MG63 (cell line): ENCODE results near the gene GPER1. TPM values are rescaled to one million over a fixed set of nuclear protein-coding genes. Genes with fewer than 3 reads are reported as not detected.

ENCODE experiments used
- DNase-seq: peaks from one replicate; pipeline ENCODE4 v3.0.0-alpha.2; 2020
- H3K27me3 ChIP-seq: fragments of 250-450 bp; sonication (Bioruptor Pico); 2 replicates; pipeline ENCODE4 v1.5.1; 2020; ENCODE audit warnings: mild to moderate bottlenecking, moderate library complexity
- H3K36me3 ChIP-seq: fragments of 250-450 bp; sonication (Bioruptor Pico); 2 replicates; pipeline ENCODE4 v1.5.1; 2020; ENCODE audit warnings: mild to moderate bottlenecking, moderate library complexity
- H3K4me3 ChIP-seq: fragments of 250-450 bp; sonication (Bioruptor Pico); 2 replicates; pipeline ENCODE4 v1.5.1; 2020; ENCODE audit warnings: mild to moderate bottlenecking, moderate library complexity
- H3K9me3 ChIP-seq: fragments of 250-450 bp; sonication (Bioruptor Pico); 2 replicates; pipeline ENCODE4 v1.5.1; 2020; ENCODE audit warnings: mild to moderate bottlenecking, moderate library complexity
- total RNA-seq: library from RNA; depleted of rRNA; stranded (reverse); fragments of >200 nt; shearing (Covaris generic); gene quantifications from 2 replicates; pipeline ENCODE4 v1.2.3, GENCODE V29; 2014; ENCODE audit warnings: low replicate concordance

GPER1 gene
- total RNA-seq, 1 experiment from 2014 or later, result 2.2 TPM

GRCh38 chr7:1050956-1051690, 36.8 kb upstream of the GPER1 start:
- no peaks in the 10 kb centered on the region for H3K27me3 ChIP-seq
- no peak for DNase-seq
- H3K4me3 ChIP-seq, result no peak overlapping the region
- no peaks in the 10 kb centered on the region for H3K9me3 ChIP-seq
- no peaks in the 10 kb centered on the region for H3K36me3 ChIP-seq

DNA sequence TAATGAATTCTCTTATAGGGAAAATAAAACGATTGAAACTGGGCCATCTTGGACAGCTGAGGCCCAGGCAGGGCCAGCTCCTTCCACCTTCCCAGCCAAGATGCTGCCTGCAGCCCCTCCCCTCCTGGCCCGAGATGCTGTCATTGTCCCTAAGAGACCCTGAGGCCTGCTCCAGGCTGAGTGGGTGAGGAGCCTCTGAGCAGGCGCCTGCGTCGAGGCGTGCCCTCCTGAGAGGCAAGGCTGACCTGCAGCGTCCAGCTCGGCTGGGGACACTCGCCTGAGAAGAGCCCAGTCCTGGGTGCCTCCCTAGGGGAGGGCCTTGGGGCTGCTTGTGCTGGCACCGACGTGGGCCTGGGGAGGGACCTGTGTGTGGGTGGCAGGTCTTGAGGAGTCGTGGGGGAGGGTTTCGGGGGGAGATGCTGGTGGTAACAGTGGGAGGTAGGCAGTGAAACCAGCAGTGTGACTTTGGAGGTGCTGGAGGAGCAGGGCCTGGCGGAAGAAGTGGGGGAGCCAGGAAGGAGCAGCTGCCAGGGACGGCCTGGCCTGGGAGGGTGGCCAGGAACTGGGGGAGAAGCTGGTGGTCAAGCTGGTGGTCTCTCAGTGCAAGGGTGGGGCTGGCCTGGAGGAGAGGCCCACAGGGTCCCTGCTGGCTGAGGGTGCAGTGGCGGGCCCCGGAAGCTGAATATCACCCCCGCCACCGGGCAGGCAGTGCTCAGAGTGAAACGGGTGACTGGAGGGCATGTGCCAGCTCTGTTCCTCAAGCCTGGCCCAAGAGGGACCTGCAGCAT, 35.7 kb upstream of the GPER1 start:
- no peak overlapping the region for H3K4me3 ChIP-seq
- H3K36me3 ChIP-seq, result no peaks in the 10 kb centered on the region
- H3K9me3 ChIP-seq, result no peaks in the 10 kb centered on the region
- DNase-seq, result no peak
- no peaks in the 10 kb centered on the region for H3K27me3 ChIP-seq

DNA sequence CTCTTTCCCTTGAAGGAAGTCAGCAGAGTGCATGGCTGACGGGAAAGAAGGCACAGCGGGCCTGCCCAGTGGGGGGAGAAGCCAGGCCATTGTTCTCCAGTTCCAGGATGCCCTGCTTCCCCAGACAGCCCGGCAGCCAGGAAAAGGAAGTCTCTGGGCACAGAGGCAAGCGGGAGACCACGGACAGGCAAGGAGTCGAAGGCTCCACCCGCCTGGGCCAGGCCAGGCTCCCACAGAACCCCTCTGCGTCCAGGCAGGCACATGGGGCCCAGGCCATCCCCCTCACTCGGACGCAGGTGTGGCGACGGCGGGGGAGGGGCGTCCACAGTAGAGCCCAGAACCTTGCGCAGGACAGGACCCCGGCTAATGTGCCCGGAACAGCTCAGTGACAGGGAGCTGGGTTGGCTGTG, 34.9 kb upstream of the GPER1 start:
- no peak for DNase-seq
- H3K4me3 ChIP-seq, result no peak overlapping the region

DNA sequence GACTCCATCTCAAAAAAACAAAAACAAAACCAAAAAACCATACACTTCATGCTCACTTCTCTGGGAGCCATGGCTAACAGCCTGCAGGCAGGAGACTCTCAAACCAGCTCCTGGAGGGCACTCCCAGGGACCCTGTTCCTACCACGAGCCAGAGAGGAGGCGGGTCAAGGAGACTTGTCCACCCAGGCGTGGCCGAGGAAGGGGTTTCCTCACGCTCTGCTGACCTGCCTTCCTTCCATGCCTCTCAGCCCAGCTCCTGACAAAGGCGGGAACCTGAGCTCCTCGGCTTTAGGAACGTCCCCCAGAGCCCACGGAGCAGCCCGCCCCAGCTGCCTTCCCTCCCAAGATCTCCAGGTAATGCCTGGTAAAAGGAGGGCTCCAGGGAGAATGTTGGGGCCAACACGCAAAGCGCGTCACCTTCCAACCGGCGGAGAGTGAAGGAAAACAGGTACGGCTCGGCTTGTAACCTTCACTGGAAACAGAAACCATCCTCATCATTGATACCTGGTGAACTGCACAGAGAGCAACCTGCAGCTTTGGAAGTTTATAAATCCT, 34.0 kb upstream of the GPER1 start:
- no peaks in the 10 kb centered on the region for H3K36me3 ChIP-seq
- no peaks in the 10 kb centered on the region for H3K9me3 ChIP-seq
- H3K27me3 ChIP-seq, result no peaks in the 10 kb centered on the region
- DNase-seq, result no peak
- H3K4me3 ChIP-seq, result no peak overlapping the region

More for the DNA sequence above, 34.9 kb upstream of the GPER1 start:
- Histone ChIP-seq H3K27me3 (no peaks in the 10 kb centered on the region), H3K36me3 (no peaks in the 10 kb centered on the region), H3K9me3 (no peaks in the 10 kb centered on the region)

DNA sequence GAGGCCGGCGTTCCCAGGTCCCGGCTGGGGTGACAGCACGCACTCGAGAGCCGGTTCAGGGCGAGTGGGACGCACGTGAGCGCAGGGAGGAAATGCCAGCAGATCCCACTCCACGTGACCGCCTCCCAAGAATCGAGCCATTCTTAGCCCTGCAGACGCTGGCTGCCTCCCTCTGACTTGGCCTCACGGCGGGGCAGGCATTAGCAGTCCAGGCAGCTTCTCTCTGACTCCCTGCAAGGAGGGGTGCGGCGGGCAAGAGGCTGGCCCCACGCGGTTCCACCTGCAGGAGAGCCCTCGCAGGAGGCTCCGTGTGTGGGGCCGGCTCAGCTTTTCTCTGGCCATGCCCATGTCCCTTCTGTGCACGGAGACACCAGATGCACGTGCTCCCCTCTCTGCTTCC, 33.5 kb upstream of the GPER1 start:
- DNase-seq, result no peak
- no peaks in the 10 kb centered on the region for H3K27me3 ChIP-seq
- no peak overlapping the region for H3K4me3 ChIP-seq
- no peaks in the 10 kb centered on the region for H3K36me3 ChIP-seq
- H3K9me3 ChIP-seq, result no peaks in the 10 kb centered on the region

DNA sequence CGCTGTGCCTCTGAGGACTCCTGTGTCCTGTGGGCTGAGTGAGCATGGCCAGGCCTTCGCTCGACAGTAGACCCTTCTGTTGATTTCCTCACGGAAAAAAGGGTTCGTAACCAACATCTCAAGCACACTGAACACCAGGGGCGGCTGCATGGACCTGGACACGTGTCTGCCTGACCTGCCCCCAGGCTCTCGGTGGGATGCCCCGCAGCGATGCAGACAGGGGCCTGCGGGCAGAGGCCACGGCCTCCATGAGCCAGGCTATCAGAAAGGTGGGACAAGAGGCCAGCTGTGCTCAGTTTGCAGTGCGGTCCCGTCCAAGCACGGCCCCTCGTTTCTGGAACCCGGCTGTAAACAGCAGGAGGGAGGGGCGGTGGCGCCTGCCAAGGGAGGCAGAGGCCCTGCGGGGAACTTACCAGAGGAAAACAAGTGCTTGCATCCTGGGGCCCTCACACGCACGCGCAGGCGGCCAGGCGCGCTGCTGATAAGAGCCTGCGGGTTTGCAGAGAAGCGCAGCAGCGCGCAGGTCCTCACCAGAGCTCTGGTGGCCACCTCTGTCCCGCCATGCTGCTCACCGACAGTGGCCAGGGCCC, 33.0 kb upstream of the GPER1 start:
- Histone ChIP-seq H3K36me3 (no peaks in the 10 kb centered on the region), H3K4me3 (no peak overlapping the region), H3K27me3 (no peaks in the 10 kb centered on the region), H3K9me3 (no peaks in the 10 kb centered on the region)
- no peak for DNase-seq

DNA sequence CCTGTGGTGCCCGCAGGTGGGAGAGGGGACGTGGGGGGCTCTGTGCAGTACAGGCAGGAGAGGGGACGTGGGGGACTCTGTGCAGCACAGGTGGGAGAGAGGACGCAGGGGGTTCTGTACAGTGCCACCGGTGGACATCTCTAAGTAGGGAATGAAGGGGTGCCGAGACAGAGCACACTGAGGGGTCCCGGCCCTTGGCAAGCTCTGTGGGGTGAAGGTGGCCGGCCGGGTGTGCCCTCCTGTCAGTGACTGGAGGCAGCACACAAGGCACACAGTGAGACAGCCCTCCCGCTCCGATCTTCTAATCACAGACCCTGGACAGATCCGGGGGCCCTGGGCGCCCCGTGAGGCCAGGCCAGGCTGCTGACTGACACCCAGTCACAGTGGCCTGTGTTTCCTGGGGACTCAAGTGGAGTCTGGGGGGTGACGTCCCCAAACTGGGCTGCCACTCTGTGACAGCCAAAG, 32.4 kb upstream of the GPER1 start:
- H3K27me3 ChIP-seq, result no peaks in the 10 kb centered on the region
- H3K9me3 ChIP-seq, result no peaks in the 10 kb centered on the region
- DNase-seq, result no peak
- no peaks in the 10 kb centered on the region for H3K36me3 ChIP-seq
- no peak overlapping the region for H3K4me3 ChIP-seq

DNA sequence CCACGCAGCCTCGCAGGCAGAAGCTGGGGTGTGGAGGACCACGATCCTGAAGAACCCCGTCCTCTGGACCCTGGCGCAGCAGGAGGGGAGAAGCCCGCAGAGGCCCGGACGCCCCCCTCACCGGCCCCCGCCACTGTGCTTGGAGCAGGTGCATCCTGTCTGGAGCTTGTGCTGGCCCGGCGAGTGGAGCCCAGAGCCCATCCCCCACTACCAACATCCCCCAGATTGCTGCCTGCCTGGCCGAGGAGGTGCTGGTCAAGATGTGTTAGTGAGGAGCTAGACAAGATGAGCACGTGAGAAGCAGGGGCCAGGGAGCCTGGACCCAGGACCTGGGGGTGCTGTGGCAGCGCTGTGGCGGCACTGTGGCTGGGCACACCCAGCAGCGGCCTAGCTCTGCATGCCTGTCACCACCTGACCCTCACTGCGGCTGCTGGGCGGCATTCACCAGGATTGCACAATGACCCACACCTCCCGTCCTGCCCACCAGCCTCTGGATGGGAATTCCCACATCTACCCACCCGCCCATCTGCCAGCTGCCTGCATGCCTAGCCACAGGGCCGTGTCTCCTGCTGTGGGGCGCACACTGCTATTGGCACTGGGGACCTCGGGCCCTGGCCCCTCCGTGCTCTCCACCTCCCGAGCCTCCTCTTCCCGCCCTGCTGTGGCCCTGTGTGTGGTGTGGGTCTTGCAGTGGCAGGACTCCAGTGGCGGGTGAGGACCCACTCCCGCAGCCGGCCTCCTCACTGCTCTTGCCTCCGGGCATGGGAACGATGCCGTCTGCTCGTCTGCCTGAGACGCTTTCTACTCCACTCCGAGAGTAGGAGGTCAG, 31.7 kb upstream of the GPER1 start:
- DNase-seq, result no peak

DNA sequence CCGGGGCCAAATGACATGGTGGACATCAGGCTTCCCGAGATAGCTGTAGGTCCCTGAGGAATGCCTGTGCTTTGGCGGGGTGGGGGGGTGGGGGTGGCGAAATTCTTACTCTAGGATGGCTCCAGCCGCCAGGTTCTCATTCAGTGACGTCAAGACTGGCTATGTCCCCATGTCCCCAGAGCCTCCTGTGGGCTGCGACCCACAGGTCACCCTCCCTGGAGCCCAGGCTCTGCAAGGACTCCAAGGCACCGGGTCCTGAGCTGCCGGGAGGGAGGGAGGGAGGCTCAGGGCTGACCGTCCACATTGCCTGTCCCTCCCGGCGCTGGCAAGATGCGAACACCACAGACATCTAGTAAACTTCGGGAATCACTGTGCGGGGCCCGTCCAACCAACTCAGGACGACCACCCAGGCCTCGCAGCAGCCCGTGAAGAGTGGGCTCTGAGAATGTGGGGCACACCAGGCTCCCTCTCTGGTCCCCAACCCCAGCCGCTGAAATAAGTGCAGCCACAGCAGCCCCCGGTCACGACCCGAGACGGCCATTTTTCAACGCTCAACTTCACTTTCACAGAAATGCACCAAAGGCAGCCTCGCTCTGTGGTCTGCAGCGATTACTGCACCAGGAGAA, 31.0 kb upstream of the GPER1 start:
- no peaks in the 10 kb centered on the region for H3K27me3 ChIP-seq
- DNase-seq, result no peak
- H3K36me3 ChIP-seq, result no peaks in the 10 kb centered on the region
- no peaks in the 10 kb centered on the region for H3K9me3 ChIP-seq
- H3K4me3 ChIP-seq, result no peak overlapping the region

More for the DNA sequence above, 31.7 kb upstream of the GPER1 start:
- Histone ChIP-seq H3K4me3 (no peak overlapping the region), H3K27me3 (no peaks in the 10 kb centered on the region), H3K9me3 (no peaks in the 10 kb centered on the region), H3K36me3 (no peaks in the 10 kb centered on the region)

DNA sequence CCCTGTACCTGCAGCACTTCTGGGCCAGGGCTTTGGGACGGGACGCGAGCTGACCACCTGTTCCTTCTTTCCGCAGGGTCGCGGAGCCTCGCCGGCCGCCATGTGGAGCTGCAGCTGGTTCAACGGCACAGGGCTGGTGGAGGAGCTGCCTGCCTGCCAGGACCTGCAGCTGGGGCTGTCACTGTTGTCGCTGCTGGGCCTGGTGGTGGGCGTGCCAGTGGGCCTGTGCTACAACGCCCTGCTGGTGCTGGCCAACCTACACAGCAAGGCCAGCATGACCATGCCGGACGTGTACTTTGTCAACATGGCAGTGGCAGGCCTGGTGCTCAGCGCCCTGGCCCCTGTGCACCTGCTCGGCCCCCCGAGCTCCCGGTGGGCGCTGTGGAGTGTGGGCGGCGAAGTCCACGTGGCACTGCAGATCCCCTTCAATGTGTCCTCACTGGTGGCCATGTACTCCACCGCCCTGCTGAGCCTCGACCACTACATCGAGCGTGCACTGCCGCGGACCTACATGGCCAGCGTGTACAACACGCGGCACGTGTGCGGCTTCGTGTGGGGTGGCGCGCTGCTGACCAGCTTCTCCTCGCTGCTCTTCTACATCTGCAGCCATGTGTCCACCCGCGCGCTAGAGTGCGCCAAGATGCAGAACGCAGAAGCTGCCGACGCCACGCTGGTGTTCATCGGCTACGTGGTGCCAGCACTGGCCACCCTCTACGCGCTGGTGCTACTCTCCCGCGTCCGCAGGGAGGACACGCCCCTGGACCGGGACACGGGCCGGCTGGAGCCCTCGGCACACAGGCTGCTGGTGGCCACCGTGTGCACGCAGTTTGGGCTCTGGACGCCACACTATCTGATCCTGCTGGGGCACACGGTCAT, 30.3 kb upstream of the GPER1 start:
- H3K36me3 ChIP-seq, result no peaks in the 10 kb centered on the region
- H3K9me3 ChIP-seq, result no peaks in the 10 kb centered on the region
- H3K27me3 ChIP-seq, result no peaks in the 10 kb centered on the region
- H3K4me3 ChIP-seq, result no peak overlapping the region
- no peak for DNase-seq

DNA sequence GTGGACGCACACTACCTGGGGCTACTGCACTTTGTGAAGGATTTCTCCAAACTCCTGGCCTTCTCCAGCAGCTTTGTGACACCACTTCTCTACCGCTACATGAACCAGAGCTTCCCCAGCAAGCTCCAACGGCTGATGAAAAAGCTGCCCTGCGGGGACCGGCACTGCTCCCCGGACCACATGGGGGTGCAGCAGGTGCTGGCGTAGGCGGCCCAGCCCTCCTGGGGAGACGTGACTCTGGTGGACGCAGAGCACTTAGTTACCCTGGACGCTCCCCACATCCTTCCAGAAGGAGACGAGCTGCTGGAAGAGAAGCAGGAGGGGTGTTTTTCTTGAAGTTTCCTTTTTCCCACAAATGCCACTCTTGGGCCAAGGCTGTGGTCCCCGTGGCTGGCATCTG, 29.6 kb upstream of the GPER1 start:
- Histone ChIP-seq H3K36me3 (no peaks in the 10 kb centered on the region), H3K27me3 (no peaks in the 10 kb centered on the region), H3K4me3 (no peak overlapping the region), H3K9me3 (no peaks in the 10 kb centered on the region)
- DNase-seq, result no peak

DNA sequence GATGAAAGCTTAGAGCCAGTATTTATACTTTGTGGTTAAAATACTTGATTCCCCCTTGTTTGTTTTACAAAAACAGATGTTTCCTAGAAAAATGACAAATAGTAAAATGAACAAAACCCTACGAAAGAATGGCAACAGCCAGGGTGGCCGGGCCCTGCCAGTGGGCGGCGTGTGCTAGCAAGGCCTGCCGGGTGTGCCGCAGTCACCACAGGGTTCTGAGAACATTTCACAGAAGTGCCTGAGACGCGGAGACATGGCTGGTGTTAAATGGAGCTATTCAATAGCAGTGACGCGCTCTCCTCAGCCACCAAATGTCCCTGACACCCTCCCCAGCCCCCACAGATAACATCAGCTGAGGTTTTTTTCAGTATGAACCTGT, 29.1 kb upstream of the GPER1 start:
- Histone ChIP-seq H3K36me3 (no peaks in the 10 kb centered on the region), H3K27me3 (no peaks in the 10 kb centered on the region), H3K4me3 (no peak overlapping the region), H3K9me3 (no peaks in the 10 kb centered on the region)
- DNase-seq, result no peak

DNA sequence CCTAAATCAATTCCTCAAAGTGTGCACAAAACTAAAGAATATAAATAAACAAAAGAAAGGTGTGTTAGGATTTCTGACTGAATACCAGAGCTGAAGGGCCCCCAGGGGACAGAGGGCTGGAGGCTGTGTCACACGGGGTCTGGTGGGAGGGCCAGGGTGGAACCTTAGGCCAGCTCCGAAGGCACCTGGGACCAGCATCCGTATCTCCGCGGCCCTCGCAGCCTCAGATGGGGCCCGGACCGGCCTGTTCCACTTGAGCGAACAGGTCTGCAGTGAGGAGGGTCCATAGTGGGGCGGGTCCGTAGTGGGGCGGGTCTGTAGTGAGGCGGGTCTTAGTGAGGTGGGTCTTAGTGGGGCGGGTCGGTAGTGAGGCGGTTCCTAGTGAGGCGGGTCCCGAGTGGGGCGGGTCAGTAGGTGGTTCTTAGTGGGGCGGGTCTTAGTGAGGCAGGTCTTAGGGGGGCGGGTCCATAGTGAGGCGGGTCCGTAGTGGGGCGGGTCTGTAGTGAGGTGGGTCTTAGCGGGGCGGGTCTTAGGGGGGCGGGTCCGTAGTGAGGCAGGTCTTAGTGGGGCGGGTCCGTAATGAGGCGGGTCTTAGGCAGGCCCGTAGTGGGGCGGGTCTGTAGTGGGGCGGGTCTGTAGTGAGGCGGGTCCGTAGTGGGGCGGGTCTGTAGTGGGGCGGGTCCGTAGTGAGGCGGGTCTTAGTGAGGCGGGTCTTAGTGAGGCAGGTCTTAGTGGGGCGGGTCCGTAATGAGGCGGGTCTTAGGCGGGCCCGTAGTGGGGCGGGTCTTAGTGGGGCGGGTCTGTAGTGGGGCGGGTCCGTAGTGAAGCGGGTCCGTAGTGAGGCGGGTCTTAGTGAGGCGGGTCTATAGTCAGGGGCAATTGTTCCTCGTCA, 28.5 kb upstream of the GPER1 start:
- Histone ChIP-seq H3K27me3 (no peaks in the 10 kb centered on the region), H3K9me3 (no peaks in the 10 kb centered on the region), H3K4me3 (no peak overlapping the region), H3K36me3 (no peaks in the 10 kb centered on the region)
- DNase-seq, result peak; percentile 47

GRCh38 chr7:1060315-1061072, 27.4 kb upstream of the GPER1 start:
- DNase-seq, result no peak
- no peak overlapping the region for H3K4me3 ChIP-seq
- H3K27me3 ChIP-seq, result no peaks in the 10 kb centered on the region
- H3K9me3 ChIP-seq, result no peaks in the 10 kb centered on the region
- no peaks in the 10 kb centered on the region for H3K36me3 ChIP-seq
